NCI-H526 treated with DMSO at 0.1 percent for 48 hours (cell line): Measurements from ENCODE around the gene NXPE3.
"Not testable (repeated sequence)": the region's sequence is repeated elsewhere in the genome, so short reads cannot be mapped to it uniquely, and the experiment has no call there.

Experiments used
- DNase-seq: peaks from one replicate; lab custom pipeline; 2025; lab: John Stamatoyannopoulos, UW

The NXPE3 gene

GRCh38 chr3:101779047-101779821 lies at the start of gene NXPE3:
Gene NXPE3, plus strand, starts transcription at chr3:101779211. Its CDS starts 6,386 bp downstream, at chr3:101785597.
- DNase-seq = peak; percentile 75

GRCh38 chr3:101729586-101729985 lies 49.4 kb upstream of the NXPE3 start:
- no peak for DNase-seq

- DNase-seq = no peak
Measured at GRCh38 chr3:101730839-101731238, 48.2 kb upstream of the NXPE3 start.

GRCh38 chr3:101732240-101732641 lies 46.8 kb upstream of the NXPE3 start:
- no peak for DNase-seq

GRCh38 chr3:101735833-101736232 lies 43.2 kb upstream of the NXPE3 start:
- no peak for DNase-seq

GRCh38 chr3:101741914-101742313 lies 37.1 kb upstream of the NXPE3 start:
- not testable (repeated sequence) for DNase-seq

- DNase-seq = no peak
Measured at GRCh38 chr3:101744811-101745210, 34.2 kb upstream of the NXPE3 start.

- DNase-seq = not testable (repeated sequence)
Measured at GRCh38 chr3:101745934-101746333, 33.1 kb upstream of the NXPE3 start.

GRCh38 chr3:101753386-101754113 lies 25.5 kb upstream of the NXPE3 start:
- not testable (repeated sequence) for DNase-seq

GRCh38 chr3:101758224-101758623 lies 20.8 kb upstream of the NXPE3 start:
- no peak for DNase-seq

GRCh38 chr3:101762041-101762646 lies 16.9 kb upstream of the NXPE3 start:
- no peak for DNase-seq

- not testable (repeated sequence) for DNase-seq
Measured at GRCh38 chr3:101777745-101778281, 1.2 kb upstream of the NXPE3 start.

- no peak for DNase-seq
Measured at GRCh38 chr3:101778385-101779046, 495 bp upstream of the NXPE3 start.

GRCh38 chr3:101779822-101780381 lies 891 bp downstream of the NXPE3 start:
- DNase-seq = no peak

GRCh38 chr3:101780661-101781060 lies 1.6 kb downstream of the NXPE3 start:
- no peak for DNase-seq

GRCh38 chr3:101781166-101781565 lies 2.2 kb downstream of the NXPE3 start:
- no peak for DNase-seq

GRCh38 chr3:101784855-101785613 lies 6.0 kb downstream of the NXPE3 start:
- no peak for DNase-seq

- no peak for DNase-seq
Measured at GRCh38 chr3:101791778-101792177, 12.8 kb downstream of the NXPE3 start.

GRCh38 chr3:101796077-101796680 lies 17.2 kb downstream of the NXPE3 start:
- no peak for DNase-seq

- DNase-seq = no peak
Measured at GRCh38 chr3:101801174-101801573, 22.2 kb downstream of the NXPE3 start.

GRCh38 chr3:101802179-101802578 lies 23.2 kb downstream of the NXPE3 start:
- DNase-seq = no peak
